HG03565 (cell line): Measurements from ENCODE around the gene PTGES3.

ENCODE experiments used
- ATAC-seq: cut with Tn5 transposase; IDR thresholded peaks from one replicate; pipeline ENCODE4 v1.9.1; 2021; ENCODE audit warnings: mild to moderate bottlenecking, moderate library complexity; ENCODE audit not compliant: unreplicated experiment

Gene PTGES3

DNA sequence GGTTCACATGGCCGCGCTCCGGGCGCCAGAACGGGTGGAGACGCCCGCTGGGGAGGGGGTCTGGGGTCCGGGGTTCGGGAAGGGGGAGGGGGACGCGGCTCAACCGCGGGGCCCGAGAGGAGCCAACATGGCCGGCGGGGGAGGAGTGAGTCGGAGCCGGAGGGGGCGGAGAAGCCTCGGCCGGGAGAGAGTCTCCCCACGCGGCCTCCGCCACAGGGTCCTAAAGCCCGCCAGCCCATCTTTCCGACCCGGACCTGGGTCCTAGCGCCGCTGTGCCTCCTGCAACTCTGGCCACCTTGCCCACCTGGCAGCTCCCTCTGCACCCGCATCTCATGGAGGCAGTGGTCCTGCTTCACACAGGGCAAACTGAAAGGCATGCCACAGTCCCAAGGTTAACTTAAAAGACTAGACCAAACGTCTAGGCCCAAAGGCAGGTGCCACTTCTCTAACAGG, 57.9 kb downstream of the PTGES3 start, which contains the start of gene BAZ2A:
BAZ2A (minus strand) TSS at position 147 of the 453 bp plus-strand sequence. CDS start 12,796 bp downstream, outside the sequence.
- ATAC-seq: peak; percentile 44

DNA sequence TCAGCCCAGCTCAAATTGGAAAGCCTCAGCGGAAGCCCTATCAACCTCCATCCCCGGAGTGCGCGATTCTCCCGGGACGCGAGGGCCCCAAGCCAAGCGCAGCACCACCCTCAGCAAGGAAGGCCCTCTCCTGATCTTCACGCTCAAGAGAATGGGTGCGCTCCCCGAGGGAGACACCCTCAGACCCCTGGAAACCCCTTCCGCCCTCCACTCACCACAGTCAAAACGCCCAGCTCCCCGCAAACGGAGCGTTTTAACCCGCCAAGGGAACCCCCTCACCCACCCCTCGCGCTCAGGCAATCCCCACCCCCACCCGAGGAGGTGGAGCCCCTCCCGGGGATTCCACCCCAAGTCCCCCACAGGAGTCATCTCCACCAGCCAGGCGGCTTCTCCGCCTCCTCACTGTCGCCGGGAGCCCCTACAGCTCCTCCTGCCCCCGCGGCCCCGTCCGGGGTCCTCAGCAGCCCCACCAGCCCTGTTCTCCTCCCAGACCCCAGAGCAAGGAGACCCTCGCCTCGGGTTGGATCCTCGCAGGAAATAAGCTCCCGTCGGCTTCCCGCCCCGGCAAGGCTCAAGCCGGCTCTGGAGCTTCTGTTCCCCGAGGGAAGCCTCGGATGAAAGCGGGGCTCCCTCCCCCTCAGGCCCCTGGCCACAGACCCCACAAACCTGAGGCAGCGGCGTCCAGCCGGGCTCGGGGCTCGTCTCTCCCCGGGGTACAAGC, 58.5 kb downstream of the PTGES3 start:
- ATAC-seq: no peak

DNA sequence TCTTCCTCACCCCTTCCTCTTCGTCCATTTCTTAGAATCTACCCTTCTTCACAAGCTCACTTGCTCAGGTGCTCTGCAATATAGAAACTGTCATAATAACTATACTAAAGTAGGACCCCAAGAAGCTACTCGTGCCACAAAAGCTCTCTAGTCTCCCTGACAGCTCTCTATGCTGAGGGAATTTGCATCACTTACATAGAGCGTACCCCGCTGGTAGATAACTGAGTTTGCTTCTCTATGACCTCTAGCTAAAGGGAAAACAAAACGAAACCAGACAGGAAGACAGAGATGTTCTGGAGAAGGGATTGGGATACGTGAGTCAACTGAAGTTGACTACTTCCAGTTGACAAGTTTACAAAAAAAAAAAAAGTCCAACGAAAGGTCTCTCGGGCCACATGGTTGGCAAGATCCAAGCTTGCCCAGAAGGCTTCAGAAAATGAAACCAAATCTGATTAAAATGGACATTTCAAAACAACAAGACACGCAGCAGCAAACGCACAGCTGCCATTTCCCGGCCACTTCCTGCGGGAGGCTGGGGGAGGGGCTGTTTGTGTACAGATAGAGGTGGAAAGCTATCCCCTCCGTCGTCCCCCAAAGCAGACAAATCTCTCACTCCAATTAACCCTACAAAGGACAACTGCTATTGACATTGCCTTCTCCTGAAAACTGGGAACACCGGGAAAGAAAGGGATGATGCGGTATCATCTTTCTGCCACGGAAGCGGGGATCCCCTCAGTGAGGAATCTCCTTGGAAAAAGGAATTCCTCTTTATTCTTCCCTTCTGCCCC, 59.2 kb downstream of the PTGES3 start:
- ATAC-seq: no peak

DNA sequence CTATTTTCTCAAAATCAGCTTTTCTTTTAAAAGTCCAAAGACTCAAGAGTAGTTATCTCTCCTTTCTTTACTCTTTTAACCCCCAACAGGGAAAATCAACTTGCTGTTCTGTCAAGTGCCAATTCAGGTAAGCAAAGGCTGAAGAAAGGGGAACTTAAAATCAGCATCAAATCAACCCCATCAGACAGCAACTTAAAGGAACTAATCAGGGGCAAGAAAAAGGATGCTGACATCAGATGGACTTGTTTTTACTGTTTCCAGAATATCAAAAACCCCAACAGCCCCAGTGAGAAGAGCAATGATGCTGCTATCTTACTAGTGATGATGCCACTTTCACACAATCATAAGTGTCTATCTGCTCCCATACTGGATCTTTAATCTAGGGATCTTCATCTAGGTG, 61.4 kb downstream of the PTGES3 start:
- no peak for ATAC-seq

DNA sequence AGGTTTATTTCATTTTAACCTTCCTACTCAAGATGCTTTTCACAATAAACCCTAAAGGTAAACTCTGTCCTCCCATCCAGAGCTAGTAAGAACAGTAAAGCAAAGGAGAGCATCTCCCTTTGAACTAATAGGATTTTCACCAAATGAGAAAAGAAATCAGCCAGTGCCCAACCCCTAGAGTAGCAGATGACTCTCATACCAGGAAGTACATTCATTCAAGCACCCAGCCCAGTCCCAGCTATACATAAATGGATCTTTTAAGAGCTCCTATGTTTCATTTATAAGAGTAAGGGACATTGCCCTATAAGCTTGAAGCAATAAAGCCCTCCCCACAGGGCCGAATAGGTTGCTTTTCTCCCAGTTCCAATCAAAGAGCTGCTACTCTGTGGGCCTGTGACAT, 65.5 kb downstream of the PTGES3 start:
- no peak for ATAC-seq

DNA sequence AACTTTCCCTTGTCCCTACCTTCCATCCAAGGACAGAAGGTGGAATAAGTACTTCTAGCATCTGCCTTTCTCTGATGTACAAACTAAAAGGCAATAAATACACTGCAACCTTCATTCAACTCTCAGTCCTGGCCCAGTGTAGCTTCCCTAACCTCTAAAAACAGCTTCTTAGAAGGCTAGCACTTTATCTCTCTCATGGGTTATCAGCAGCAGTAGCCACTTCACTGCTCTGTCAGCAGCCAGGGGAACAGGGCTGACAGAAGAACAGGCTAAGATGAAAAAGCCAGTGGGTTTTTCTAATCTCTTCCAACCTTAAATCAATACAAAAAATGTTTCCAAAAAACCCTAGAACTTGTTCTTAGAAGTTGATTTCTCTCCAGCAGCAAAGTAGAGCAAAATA, 71.2 kb downstream of the PTGES3 start:
- no peak for ATAC-seq

DNA sequence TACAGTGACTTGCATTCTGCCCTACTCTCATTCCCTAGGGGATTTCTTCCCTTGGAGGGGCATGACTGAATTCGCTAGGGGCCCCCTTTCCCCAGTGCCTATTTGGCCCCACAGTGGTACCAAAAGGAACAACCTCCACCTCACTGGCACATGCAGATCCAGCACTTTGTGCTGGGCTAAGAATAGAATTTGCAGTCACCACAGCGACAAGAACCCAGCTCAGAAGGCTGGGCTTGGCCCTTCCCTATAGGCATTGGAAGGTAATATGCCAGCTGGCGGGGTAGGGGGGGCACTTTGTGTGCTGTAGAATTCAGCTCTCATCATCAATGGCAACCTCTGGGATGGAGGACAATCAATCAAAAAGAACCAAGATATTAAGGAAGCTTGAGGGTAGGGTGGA, 71.8 kb downstream of the PTGES3 start:
- ATAC-seq: no peak

DNA sequence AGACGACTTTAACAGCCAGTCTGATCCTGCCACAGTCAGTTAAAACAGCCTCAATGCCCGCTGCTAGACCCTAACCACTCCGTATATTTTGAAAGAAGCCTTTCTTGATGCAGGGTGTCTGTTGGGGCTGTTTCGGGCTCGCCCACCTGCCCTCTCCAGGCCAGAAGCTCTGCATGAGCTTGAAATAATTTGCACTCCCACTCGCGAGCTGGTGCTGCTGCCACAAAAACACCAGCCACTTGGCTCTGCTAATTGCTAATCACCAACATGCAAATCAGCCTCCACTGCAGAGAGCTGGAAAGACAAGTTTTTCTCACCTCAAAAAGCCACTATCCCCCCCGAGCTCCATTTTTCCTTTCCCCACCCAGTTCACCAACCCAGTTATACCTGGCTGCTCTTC, 73.5 kb downstream of the PTGES3 start:
- ATAC-seq: no peak
